IPS-18c (cell line): ENCODE measurements around the gene NCBP3.

Experiments used
- H3K4me3 ChIP-seq: 2 replicates; pipeline ENCODE4 v1.7.0; 2013; ENCODE audit warnings: low read depth, mild to moderate bottlenecking, low read length, moderate library complexity; ENCODE audit not compliant: insufficient read depth
- H3K9me3 ChIP-seq: one replicate; pipeline ENCODE4 v1.6.1; 2013; ENCODE audit warnings: mild to moderate bottlenecking, low read length, moderate library complexity; ENCODE audit not compliant: control insufficient read depth, insufficient read depth

NCBP3 gene

DNA sequence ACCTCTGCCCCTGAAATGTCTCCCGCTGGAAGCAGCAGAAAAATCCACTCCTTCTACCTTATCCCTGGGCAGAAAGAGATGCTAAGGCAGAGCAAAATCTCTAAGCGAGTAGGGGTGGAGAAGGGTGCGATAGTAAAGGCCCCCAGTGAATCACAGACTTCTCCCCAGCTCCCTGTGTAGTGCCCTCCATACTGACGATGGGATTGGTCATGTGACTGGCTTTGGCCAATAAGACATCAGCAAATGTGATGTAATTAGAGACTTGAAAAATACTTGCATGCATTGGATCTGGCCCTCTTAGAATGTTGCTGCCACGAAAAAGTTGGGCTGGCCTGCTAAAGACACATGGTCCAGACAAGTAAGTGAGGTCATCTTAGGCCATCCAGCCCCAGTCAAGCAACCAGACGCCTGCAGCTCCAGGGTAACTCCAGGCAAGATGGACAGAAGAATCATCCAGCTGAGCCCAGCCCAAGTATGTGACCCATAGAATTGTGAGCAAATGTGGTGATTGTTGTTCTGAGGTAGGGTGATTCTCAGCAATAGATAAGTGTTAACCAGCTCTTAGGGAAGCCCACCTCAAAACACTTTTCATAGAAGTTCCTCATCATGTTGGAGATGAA, 86.3 kb downstream of the NCBP3 start:
- Histone ChIP-seq H3K9me3 (peaks cover 3% of the 10 kb centered on the region), H3K4me3 (no peak overlapping the region)

DNA sequence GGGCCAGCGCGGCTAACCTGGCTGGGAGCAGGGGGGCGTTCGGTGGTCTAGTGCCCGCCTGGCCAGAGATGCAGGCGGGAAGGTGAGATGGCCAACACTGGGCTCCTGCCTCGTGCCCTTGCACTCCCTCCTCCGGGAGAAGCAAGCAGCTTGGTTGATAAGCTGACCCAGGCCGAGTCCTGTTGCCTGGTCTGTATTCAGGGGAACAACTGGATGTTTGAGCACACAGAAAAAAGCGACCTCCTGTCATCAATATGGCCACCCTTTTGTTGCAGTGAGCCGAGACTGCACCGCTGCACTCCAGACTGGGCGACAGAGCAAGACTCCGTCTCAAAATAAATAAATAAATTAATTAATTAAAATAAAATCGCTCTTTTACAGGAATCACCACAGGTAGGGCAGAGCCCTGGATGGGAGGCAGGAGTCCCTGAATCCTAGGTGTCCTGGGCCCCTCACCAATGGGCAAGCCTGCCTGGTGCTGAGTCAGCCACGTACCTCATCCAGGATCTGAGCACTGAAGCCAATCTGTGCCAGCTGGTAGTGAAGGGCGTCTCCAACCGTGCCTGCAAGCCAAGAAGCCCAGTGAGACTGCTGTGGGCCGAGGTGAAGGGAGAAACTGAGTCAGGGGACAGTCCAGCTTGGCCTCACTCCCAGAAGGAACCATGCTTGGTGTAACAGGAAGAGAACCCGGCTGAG, 90.6 kb downstream of the NCBP3 start:
- H3K4me3 ChIP-seq: peak overlapping the region; percentile 62
- peaks cover 3% of the 10 kb centered on the region for H3K9me3 ChIP-seq

DNA sequence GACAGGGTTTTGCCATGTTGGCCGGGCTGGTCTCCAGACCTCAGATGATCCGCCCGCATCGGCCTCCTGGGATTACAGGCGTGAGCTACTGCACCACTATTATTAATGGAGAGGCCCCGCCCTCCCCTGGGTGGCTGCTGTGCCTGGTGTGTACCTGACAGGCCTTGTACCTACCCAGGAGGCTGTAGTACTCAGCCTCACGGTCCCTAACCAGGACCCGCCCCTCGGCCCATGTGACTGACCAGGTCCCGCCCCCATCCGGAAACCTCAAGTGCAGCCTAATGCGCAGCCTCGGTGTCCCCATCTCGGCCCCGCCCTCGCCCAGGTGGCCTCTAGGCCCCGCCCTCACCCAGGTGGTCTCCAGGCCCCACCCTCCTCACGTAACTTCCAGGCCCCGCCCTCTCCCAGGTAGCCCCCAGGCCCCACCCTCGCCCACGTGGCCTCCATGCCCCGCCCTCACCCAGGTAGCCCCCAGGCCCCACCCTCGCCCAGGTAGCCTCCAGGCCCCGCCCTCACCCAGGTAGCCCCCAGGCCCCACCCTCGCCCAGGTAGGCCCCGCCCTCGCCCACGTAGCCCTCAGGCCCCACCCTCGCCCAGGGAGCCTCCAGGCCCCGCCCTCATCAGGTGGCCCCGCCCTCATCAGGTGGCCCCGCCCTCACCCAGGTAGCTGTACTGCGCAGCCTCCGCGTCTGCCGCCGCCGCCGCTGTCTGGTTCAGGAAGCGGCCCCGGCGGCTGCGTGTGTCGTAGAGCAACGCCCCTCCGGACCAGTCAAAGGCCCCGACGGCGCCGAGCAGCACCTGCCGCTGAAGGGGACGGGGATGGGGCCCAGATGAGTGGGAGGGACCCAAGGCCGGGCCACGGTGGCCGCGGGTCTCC, 91.3 kb downstream of the NCBP3 start:
- peak overlapping the region; percentile 62 for H3K4me3 ChIP-seq
- H3K9me3 ChIP-seq: no peaks in the 10 kb centered on the region

DNA sequence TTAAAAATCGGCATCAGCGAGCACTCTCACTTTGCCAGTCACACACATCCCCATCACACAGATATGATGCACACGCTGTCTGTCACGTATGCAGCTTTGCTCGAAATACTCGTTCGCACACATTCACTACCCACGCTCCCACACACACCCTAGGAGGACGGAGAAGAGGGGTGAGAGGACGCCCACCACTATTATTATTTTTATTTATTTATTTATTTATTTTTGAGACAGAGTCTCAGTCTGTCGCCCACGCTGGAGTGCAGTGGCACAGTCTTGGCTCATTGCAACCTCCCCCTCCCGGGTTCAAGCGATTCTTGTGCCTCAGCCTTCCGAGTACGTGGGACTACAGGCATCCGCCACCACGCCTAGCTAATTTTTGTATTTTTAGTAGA, 92.0 kb downstream of the NCBP3 start:
- no peak overlapping the region for H3K4me3 ChIP-seq

DNA sequence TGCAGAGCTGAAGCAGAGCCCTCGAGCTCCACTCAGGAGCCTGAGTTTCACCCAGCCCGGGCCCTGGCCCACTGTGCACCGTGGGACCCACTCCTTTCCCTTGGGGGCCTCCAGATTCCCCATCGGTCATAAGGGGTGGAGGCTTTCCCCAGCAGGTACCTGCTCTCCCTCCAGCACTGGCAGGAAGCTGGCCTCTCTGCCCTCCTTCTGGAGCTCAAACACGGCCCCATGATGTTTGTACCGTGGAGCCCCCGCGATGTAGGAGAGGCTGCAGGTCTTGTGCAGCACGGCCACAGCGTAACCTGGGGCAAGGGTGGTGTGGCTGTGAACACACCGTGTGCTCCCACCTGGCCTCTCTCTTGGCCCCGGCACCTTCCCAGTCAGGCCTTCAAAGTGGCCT, 92.4 kb downstream of the NCBP3 start:
- no peak overlapping the region for H3K4me3 ChIP-seq
- H3K9me3 ChIP-seq: no peaks in the 10 kb centered on the region

More for the DNA sequence above, 92.0 kb downstream of the NCBP3 start:
- no peaks in the 10 kb centered on the region for H3K9me3 ChIP-seq
